PC-3 (cell line): Measurements from ENCODE around the gene ANKS1B.

Source experiments
- EZH2 ChIP-seq: fragments of 300-600 bp; sonication (generic); IDR thresholded peaks from one replicate; pipeline ENCODE4 v1.6.1; 2017; ENCODE audit warnings: antibody characterized with exemption, mild to moderate bottlenecking, low read length; ENCODE audit not compliant: unreplicated experiment
- EZH2phosphoT487 ChIP-seq: fragments of 300-600 bp; sonication (generic); IDR thresholded peaks from 2 replicates; pipeline ENCODE4 v1.6.1; 2018; ENCODE audit warnings: mild to moderate bottlenecking, antibody characterized with exemption, low read length, borderline replicate concordance
- TF ChIP-seq, protein P1 (sequence below): fragments of 300-600 bp; sonication (generic); conservative IDR thresholded peaks from 2 replicates; pipeline ENCODE4 v1.5.1; 2017; ENCODE audit warnings: antibody characterized with exemption, low read depth, mild to moderate bottlenecking, low read length

DNA sequence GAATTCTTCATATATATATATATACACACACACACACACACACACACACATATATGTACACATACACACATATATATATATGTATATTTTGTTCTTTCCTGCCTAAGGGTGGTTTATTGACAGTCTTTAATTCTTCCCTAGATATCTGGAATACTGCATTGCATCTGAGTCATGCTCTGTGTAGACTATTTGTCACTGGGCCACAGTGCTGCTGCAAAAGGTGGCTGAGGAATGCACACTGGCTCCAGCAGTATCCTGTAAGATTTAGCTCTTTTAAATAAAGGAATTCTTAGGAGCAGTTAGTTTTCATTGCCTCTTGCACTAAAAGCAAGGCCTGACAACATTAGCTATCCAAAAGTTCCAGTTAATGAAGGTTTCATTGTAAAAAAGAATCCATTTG is 1138.8 kb downstream of the ANKS1B start:
- TF ChIP-seq, protein P1, sequence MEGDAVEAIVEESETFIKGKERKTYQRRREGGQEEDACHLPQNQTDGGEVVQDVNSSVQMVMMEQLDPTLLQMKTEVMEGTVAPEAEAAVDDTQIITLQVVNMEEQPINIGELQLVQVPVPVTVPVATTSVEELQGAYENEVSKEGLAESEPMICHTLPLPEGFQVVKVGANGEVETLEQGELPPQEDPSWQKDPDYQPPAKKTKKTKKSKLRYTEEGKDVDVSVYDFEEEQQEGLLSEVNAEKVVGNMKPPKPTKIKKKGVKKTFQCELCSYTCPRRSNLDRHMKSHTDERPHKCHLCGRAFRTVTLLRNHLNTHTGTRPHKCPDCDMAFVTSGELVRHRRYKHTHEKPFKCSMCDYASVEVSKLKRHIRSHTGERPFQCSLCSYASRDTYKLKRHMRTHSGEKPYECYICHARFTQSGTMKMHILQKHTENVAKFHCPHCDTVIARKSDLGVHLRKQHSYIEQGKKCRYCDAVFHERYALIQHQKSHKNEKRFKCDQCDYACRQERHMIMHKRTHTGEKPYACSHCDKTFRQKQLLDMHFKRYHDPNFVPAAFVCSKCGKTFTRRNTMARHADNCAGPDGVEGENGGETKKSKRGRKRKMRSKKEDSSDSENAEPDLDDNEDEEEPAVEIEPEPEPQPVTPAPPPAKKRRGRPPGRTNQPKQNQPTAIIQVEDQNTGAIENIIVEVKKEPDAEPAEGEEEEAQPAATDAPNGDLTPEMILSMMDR, result no peak
- TF ChIP-seq EZH2, result no peak
- TF ChIP-seq EZH2phosphoT487, result no peak
